ENCODE results near the gene IMMP2L. TPM values are rescaled to one million over a fixed set of nuclear protein-coding genes. Genes with fewer than 3 reads are reported as not detected.

IMMP2L gene
- total RNA-seq, 1 experiment from 2014 or later: 8.8 TPM

- no peak for TF ChIP-seq TCF7L2 (IDR thresholded peaks at IDR 0.05; ENCODE audit: low read depth, low read length)
- TF ChIP-seq POLR2AphosphoS5 (IDR thresholded peaks at IDR 0.05; ENCODE audit: low read depth, low read length): no peak
- no peak for TF ChIP-seq REST (IDR thresholded peaks at IDR 0.05; ENCODE audit: insufficient read depth in 1 of 2, low read depth in 2 of 2, low read length in 1 of 2)
- no peak for TF ChIP-seq CTCF (IDR thresholded peaks at IDR 0.05)
- TF ChIP-seq SIN3A (IDR thresholded peaks at IDR 0.05; ENCODE audit: borderline replicate concordance, insufficient read depth, low read depth, low read length): no peak
- BruUV-seq (replicated peaks): no TSS peak
- no peak for DNase-seq (ENCODE audit: low read depth, low spot score)
These were observed 167.4 kb downstream of the IMMP2L start for GRCh38 chr7:111394891-111395290.

GRCh38 chr7:111393011-111393754 is 169.1 kb downstream of the IMMP2L start:
- no peak for ATAC-seq
- POLR2A ChIA-PET: no interaction called here
- no peaks in the 10 kb centered on the region for H3K36me3 ChIP-seq (ENCODE audit: control insufficient read depth, insufficient read depth, low read length)
- H3K27ac ChIP-seq (ENCODE audit: low read length): no peak overlapping the region
- H3K9me3 ChIP-seq (ENCODE audit: control insufficient read depth, insufficient read depth, low read depth, low read length): no peaks in the 10 kb centered on the region
- in situ Hi-C loops (cut with HindIII; ENCODE audit: low pct_unique_long_range_greater_than_20kb, low sequenced_read_pairs) (no loop called here), intact Hi-C loops (cut with micrococcal nuclease; ENCODE audit: unreplicated experiment) (no loop called here)
- no peaks in the 10 kb centered on the region for H3K27me3 ChIP-seq (ENCODE audit: control insufficient read depth, insufficient read depth, low read length)
- CTCF ChIA-PET: no interaction called here
- no peaks in the 10 kb centered on the region for H3K4me1 ChIP-seq (ENCODE audit: control insufficient read depth, insufficient read depth, low read length)
- TF ChIP-seq SIN3A (IDR thresholded peaks at IDR 0.05; ENCODE audit: borderline replicate concordance, insufficient read depth, low read depth, low read length): no peak
- no peak for TF ChIP-seq POLR2AphosphoS5 (IDR thresholded peaks at IDR 0.05; ENCODE audit: low read depth, low read length)
- no peak for TF ChIP-seq CTCF (IDR thresholded peaks at IDR 0.05)
- TF ChIP-seq REST (IDR thresholded peaks at IDR 0.05; ENCODE audit: insufficient read depth in 1 of 2, low read depth in 2 of 2, low read length in 1 of 2): no peak
- TF ChIP-seq TCF7L2 (IDR thresholded peaks at IDR 0.05; ENCODE audit: low read depth, low read length): no peak
- DNase-seq (ENCODE audit: low read depth, low spot score): no peak
- H3K4me3 ChIP-seq (ENCODE audit: low read depth in 2 of 2, low read length in 2 of 2): no peak overlapping the region
- no TSS peak for BruUV-seq (replicated peaks)

More at GRCh38 chr7:111394891-111395290, 167.4 kb downstream of the IMMP2L start:
- POLR2A ChIA-PET: no interaction called here
- no peak for ATAC-seq
- no peak overlapping the region for H3K27ac ChIP-seq (ENCODE audit: low read length)
- in situ Hi-C loops (cut with HindIII; ENCODE audit: low pct_unique_long_range_greater_than_20kb, low sequenced_read_pairs): no loop called here
- no peak overlapping the region for H3K4me3 ChIP-seq (ENCODE audit: low read depth in 2 of 2, low read length in 2 of 2)
- CTCF ChIA-PET: no interaction called here
- intact Hi-C loops (cut with micrococcal nuclease; ENCODE audit: unreplicated experiment): no loop called here
- no peaks in the 10 kb centered on the region for H3K27me3 ChIP-seq (ENCODE audit: control insufficient read depth, insufficient read depth, low read length)
- no peaks in the 10 kb centered on the region for H3K4me1 ChIP-seq (ENCODE audit: control insufficient read depth, insufficient read depth, low read length)
- no peaks in the 10 kb centered on the region for H3K36me3 ChIP-seq (ENCODE audit: control insufficient read depth, insufficient read depth, low read length)
- no peaks in the 10 kb centered on the region for H3K9me3 ChIP-seq (ENCODE audit: control insufficient read depth, insufficient read depth, low read depth, low read length)
